Sigmoid colon (tissue), 7 donors: ENCODE data around the gene TRPT1. TPM values are rescaled to one million over a fixed set of nuclear protein-coding genes. Genes with fewer than 3 reads are reported as not detected.

ENCODE experiments used
- DNase-seq: peaks from one replicate; pipeline ENCODE4 v3.0.0-alpha.2; 2019
- H3K27ac ChIP-seq, 4 donors: fragments of 200-600 bp; sonication (generic); one replicate each; pipeline ENCODE4 v1.5.1; 2016 to 2019; ENCODE audit warnings: mild to moderate bottlenecking in 1 of 4
- H3K27me3 ChIP-seq, 3 donors: fragments of 200-600 bp; sonication (generic); one replicate each; pipeline ENCODE4 v1.5.1; 2019; ENCODE audit warnings: mild to moderate bottlenecking in 1 of 3
- H3K36me3 ChIP-seq, 4 donors: fragments of 200-600 bp; sonication (generic); one replicate each; pipeline ENCODE4 v1.5.1; 2016 to 2019
- H3K4me1 ChIP-seq, 4 donors: fragments of 200-600 bp; sonication (generic); one replicate each; pipeline ENCODE4 v1.5.1; 2017 to 2019
- H3K4me3 ChIP-seq, 4 donors: fragments of 200-600 bp; sonication (generic); one replicate each; pipeline ENCODE4 v1.5.1; 2017 to 2019; ENCODE audit warnings: mild to moderate bottlenecking in 2 of 4, moderate library complexity in 1 of 4
- H3K9me3 ChIP-seq, 4 donors: fragments of 200-600 bp in 3 of 4; sonication (generic) in 3 of 4; one replicate each; pipeline versions ENCODE4 v1.5.1 to v1.6.1; 2013 to 2019
- EP300 ChIP-seq, 4 donors: sonication (generic); formaldehyde crosslinking; IDR thresholded peaks; one replicate each; pipeline ENCODE4 v1.6.1; 2017; ENCODE audit warnings: antibody characterized with exemption in 4 of 4
- POLR2A ChIP-seq, 2 donors: fragments of 450-650 bp; IDR thresholded peaks; one replicate each; pipeline ENCODE4 v1.6.1; 2016; ENCODE audit warnings: antibody characterized with exemption in 2 of 2, mild to moderate bottlenecking in 2 of 2, moderate library complexity in 2 of 2
- POLR2AphosphoS5 ChIP-seq, 4 donors: sonication (generic); formaldehyde crosslinking; IDR thresholded peaks; one replicate each; pipeline ENCODE4 v1.6.1; 2017; ENCODE audit warnings: antibody characterized with exemption in 4 of 4
- WGBS, 2 donors: extraction: QIAGEN DNeasy Blood & Tissue Kit; methylation state at CpG; one replicate each; pipeline ENCODE4 v1.1.7; 2013; 5-methylcytosine and 5-hydroxymethylcytosine counted together
- intact Hi-C: fragments of 100-400 bp; cut with DNase I; formaldehyde crosslinking; loops from one replicate; pipeline ENCODE4 v1.15.1; 2023
- polyA plus RNA-seq, 3 donors: library from polyadenylated mRNA; stranded (reverse); fragments of 200-250 nt; gene quantifications; one replicate each; pipeline ENCODE4 v1.2.3, GENCODE V29; 2013
- total RNA-seq, 4 donors: library from RNA; depleted of rRNA; stranded (reverse); fragments of >200 nt; gene quantifications; one replicate each; pipeline ENCODE4 v1.1.0, GENCODE V29; 2016
- TF ChIP-seq, protein P1 (sequence below), 4 experiments: fragments of 450-650 bp in 3 of 4; fragments of 200-600 bp in 1 of 4; IDR thresholded peaks; one replicate each; pipeline ENCODE4 v1.5.1; 2016 to 2019; ENCODE audit warnings: antibody characterized with exemption in 4 of 4, mild to moderate bottlenecking in 3 of 4, moderate library complexity in 2 of 4
- donor health status: healthy with polysubstance abuse.
- donor health status: Bipolar disorder and iron deficiency.
- donor health status: healthy.

Gene TRPT1
- total and polyA plus RNA-seq, 7 donors = 45.7 to 82.8 (median 79.2) TPM

DNA sequence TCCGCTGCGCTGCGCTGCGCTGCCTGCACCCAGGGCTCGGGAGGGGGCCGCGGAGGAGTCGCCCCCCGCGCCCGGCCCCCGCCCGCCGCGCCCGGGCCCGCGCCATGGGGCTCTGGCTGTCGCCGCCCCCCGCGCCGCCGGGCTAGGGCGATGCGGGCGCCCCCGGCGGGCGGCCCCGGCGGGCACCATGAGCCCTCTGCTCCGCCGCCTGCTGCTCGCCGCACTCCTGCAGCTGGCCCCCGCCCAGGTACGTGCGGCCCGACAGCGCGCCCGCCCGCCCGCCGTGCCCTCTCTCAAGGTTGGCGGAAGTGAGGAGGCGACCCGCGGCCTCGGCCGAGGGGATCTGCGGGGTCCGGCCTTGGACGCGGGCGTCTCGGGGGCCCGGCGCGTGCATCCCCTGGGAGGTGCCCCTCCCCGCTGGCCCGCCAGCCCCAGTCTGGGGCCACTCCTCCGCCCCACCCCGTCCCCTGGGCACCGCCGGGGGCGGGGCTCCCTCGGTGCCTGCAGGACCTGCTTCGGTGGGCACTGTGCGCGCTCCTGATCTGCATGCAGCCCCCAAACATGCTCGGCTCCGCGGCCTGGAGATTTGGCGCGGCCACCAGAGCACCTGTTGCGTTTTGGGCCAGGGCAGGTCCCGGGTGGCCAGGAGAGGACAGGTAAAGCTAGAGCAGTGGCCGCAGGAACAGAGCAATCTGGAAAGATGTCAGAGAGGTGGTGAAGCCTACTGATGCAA, 8.8 kb upstream of the TRPT1 start:
- Histone ChIP-seq H3K4me1 (peaks cover 0 to 53% (median 36%) of the 10 kb centered on the region in 4 donors), H3K9me3 (no peaks in the 10 kb centered on the region), H3K27me3 (no peaks in the 10 kb centered on the region), H3K27ac (peak overlapping the region; percentile 88 to 93 (median 91)), H3K4me3 (peak overlapping the region; percentile 66 to 88 (median 80)), H3K36me3 (peaks cover 0 to 31% (median 2%) of the 10 kb centered on the region in 4 donors)
- WGBS, 2 donors = 1% methylated on average over 80 of the region's 80 CpGs
- intact Hi-C loops = no loop called here
- TF ChIP-seq EP300 (IDR thresholded peaks at IDR 0.05) = no peak
- peak in 3 of 4 donors; percentile 15 to 64 (median 58) for TF ChIP-seq POLR2AphosphoS5 (IDR thresholded peaks at IDR 0.05)
- no peak for DNase-seq

DNA sequence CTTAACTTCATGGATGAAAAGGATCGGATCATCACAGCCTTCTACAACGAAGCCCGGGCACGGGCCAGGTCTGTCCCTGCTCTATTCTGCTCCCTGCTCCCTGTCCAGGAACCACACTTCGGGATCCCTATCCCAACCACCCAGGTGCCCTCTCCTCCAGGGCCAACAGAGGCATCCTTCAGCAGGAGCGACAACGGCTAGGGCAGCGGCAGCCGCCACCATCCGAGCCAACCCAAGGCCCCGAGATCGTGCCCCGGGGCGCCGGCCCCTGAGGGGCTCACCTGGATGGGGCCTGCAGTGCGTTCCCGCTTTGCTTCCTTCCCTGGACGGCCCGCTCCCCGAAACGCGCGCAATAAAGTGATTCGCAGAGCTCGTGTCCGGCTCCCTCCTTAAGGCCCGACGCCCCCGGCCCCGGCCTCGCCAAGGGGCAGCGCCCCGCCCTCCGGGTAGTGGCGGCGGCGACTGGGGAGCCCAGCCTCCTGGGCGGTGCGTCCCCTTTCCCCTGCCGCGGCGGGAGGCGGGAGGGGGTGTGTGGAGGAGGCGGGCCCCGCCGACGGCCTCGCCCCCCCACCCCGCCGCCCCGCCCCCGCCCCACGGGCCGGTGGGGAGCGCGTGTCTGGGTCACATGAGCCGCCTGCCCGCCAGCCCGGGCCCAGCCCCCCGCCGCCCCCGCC, 8.1 kb upstream of the TRPT1 start, which contains the start of gene VEGFB:
Gene VEGFB, plus strand, starts transcription at position 672 of the 674 bp plus-strand sequence. CDS start 250 bp downstream, outside the sequence.
- peak within 1 kb of the TSS; percentile 88 to 93 (median 91) for H3K27ac ChIP-seq
- TF ChIP-seq POLR2A (IDR thresholded peaks at IDR 0.05) (peak; percentile 16 to 33), EP300 (IDR thresholded peaks at IDR 0.05) (no peak), POLR2AphosphoS5 (IDR thresholded peaks at IDR 0.05) (peak; percentile 58 to 86 (median 73))
- TF ChIP-seq, protein P1, sequence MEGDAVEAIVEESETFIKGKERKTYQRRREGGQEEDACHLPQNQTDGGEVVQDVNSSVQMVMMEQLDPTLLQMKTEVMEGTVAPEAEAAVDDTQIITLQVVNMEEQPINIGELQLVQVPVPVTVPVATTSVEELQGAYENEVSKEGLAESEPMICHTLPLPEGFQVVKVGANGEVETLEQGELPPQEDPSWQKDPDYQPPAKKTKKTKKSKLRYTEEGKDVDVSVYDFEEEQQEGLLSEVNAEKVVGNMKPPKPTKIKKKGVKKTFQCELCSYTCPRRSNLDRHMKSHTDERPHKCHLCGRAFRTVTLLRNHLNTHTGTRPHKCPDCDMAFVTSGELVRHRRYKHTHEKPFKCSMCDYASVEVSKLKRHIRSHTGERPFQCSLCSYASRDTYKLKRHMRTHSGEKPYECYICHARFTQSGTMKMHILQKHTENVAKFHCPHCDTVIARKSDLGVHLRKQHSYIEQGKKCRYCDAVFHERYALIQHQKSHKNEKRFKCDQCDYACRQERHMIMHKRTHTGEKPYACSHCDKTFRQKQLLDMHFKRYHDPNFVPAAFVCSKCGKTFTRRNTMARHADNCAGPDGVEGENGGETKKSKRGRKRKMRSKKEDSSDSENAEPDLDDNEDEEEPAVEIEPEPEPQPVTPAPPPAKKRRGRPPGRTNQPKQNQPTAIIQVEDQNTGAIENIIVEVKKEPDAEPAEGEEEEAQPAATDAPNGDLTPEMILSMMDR (IDR thresholded peaks at IDR 0.05) = no peak
- no peaks in the 10 kb centered on the region for H3K9me3 ChIP-seq
- intact Hi-C loops = no loop called here
- WGBS, 2 donors = 1 to 6% methylated on average over 60 to 62 of the region's 62 CpGs
- peaks cover 0 to 26% (median 2%) of the 10 kb centered on the region in 4 donors for H3K36me3 ChIP-seq
- peak; percentile 91 for DNase-seq
- peak within 1 kb of the TSS; percentile 66 to 88 (median 80) for H3K4me3 ChIP-seq
- peaks cover 0 to 59% (median 42%) of the 10 kb centered on the region in 4 donors for H3K4me1 ChIP-seq
- no peaks in the 10 kb centered on the region for H3K27me3 ChIP-seq

DNA sequence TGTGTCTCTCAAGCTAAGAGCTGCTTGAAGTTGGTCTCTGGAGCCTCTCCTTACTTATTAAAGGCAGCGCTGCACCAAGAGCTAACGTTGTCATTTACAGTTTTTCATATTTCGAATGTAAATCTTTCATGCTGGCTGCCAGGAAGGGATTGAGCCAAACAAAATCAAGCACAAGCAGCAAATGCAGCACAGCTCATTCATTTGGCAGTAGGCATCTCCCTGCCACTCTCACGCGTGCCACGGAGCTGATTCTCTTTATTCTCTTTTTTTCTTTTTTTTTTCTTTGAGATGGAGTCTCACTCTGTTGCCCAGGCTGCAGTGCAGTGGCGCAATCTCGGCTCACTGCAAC, 7.0 kb upstream of the TRPT1 start:
- H3K4me1 ChIP-seq = peaks cover 0 to 62% (median 48%) of the 10 kb centered on the region in 4 donors
- H3K27ac ChIP-seq = peak overlapping the region in 3 of 4 donors; percentile 15 to 98 (median 89)
- intact Hi-C loops = no loop called here
- DNase-seq = no peak
- H3K9me3 ChIP-seq = no peaks in the 10 kb centered on the region
- H3K27me3 ChIP-seq = no peaks in the 10 kb centered on the region
- WGBS, 2 donors = 87 to 91% methylated on average over 8 of the region's 8 CpGs
- TF ChIP-seq POLR2AphosphoS5 (IDR thresholded peaks at IDR 0.05) (no peak), EP300 (IDR thresholded peaks at IDR 0.05) (no peak), POLR2A (IDR thresholded peaks at IDR 0.05) (no peak)
- TF ChIP-seq, protein P1 (IDR thresholded peaks at IDR 0.05) = no peak
- H3K36me3 ChIP-seq = peaks cover 0 to 15% (median 2%) of the 10 kb centered on the region in 4 donors
- H3K4me3 ChIP-seq = no peak overlapping the region

DNA sequence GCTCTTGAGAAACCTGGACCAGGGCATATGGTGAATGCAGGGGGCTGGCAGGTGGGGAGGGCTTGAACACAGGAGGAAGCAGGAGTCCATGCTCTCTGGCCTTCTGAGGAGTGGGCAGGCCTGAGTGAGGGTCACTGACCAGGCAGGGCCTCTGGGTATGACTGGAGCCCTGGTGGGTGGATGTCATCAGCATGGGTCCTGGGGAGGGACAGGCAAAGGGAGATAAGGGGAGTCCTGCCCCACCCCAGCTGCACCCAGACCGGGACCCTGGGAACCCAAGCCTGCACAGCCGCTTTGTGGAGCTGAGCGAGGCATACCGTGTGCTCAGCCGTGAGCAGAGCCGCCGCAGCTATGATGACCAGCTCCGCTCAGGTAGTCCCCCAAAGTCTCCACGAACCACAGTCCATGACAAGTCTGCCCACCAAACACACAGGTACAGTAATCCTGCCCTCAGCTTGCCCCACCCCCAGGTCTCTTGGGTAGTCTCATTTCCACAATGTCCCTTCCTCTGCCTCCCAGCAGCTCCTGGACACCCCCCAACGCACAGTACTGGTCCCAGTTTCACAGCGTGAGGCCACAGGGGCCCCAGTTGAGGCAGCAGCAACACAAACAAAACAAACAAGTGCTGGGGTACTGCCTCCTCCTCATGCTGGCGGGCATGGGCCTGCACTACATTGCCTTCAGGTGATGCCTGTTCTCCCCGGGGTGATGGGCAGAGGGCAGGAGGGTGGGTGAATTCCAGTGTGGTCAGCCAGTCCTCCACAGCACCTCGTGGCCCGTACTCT, 6.4 kb upstream of the TRPT1 start:
- TF ChIP-seq POLR2AphosphoS5 (IDR thresholded peaks at IDR 0.05) (no peak), POLR2A (IDR thresholded peaks at IDR 0.05) (no peak), EP300 (IDR thresholded peaks at IDR 0.05) (no peak)
- TF ChIP-seq, protein P1 (IDR thresholded peaks at IDR 0.05) = no peak
- 84 to 91% methylated on average over 15 of the region's 15 CpGs for WGBS, 2 donors

More for the DNA sequence above, 6.4 kb upstream of the TRPT1 start:
- Histone ChIP-seq H3K9me3 (no peaks in the 10 kb centered on the region), H3K4me1 (peaks cover 0 to 68% (median 53%) of the 10 kb centered on the region in 4 donors), H3K36me3 (peaks cover 0 to 9% (median 1%) of the 10 kb centered on the region in 4 donors), H3K27me3 (no peaks in the 10 kb centered on the region), H3K4me3 (no peak overlapping the region), H3K27ac (peak overlapping the region in 3 of 4 donors; percentile 15 to 98 (median 95))
- intact Hi-C loops = no loop called here
- DNase-seq = no peak
